GM12878 (cell line): ENCODE measurements around the gene HPS3. TPM values are rescaled to one million over a fixed set of nuclear protein-coding genes. Genes with fewer than 3 reads are reported as not detected.

Experiments
- ATAC-seq: fragments of 200-7000 bp; cut with Tn5 transposase; 3 replicates; pipeline ENCODE4 v1.9.1; 2020; ENCODE audit warnings: mild to moderate bottlenecking, moderate library complexity
- BruUV-seq: library from RNA; stranded (reverse); fragments of 400-500 nt; replicated peaks from 2 replicates; lab custom pipeline; 2021; lab: Mats Ljungman, UMichigan
- CTCF ChIA-PET: fragments of 300-600 bp; sonication (Branson Sonifier 250); formaldehyde crosslinking; extraction: SDS; loops from one replicate; lab custom pipeline; 2021; ENCODE audit warnings: inconsistent platforms; lab: Yijun Ruan, JAX
- POLR2A ChIA-PET: fragments of 350-600 bp; formaldehyde crosslinking; extraction: SDS; loops from one replicate; lab custom pipeline; 2021; ENCODE audit warnings: inconsistent platforms; lab: Charles Lee
- RAD21 ChIA-PET: fragments of 300-600 bp; sonication (Branson Sonifier 250); formaldehyde crosslinking; loops from one replicate; lab custom pipeline; 2023; ENCODE audit warnings: antibody characterized with exemption; ENCODE audit not compliant: unreplicated experiment; lab: Charles Lee
- SMC1A ChIA-PET: fragments of 300-600 bp; sonication (Branson Sonifier 250); formaldehyde crosslinking; loops from one replicate; lab custom pipeline; 2023; ENCODE audit not compliant: unreplicated experiment, uncharacterized antibody; lab: Charles Lee
- DNase-seq: peaks from one replicate; pipeline ENCODE4 v3.0.0-alpha.2; 2011; ENCODE audit warnings: low read depth, low spot score
- FAIRE-seq: peaks from 3 replicates; lab custom pipeline; 2011; peaks lifted over from hg19 to GRCh38; lab: Jason Lieb, UNC
- H2AFZ ChIP-seq: 2 replicates; pipeline ENCODE4 v1.6.0; 2011; ENCODE audit warnings: low read depth, low read length, control low read depth; ENCODE audit not compliant: control insufficient read depth
- H3K27ac ChIP-seq: 2 replicates; pipeline ENCODE4 v1.5.1; 2011; ENCODE audit warnings: control low read depth; ENCODE audit not compliant: control insufficient read depth, insufficient read depth
- H3K27me3 ChIP-seq, 2 experiments: replicated peaks in 1 of 2; 2 replicates each; pipeline versions ENCODE4 v1.6.0 to v1.6.1; 2011; ENCODE audit warnings: low read length in 1 of 2; ENCODE audit not compliant: control insufficient read depth in 2 of 2, insufficient read depth in 2 of 2
- H3K36me3 ChIP-seq, 2 experiments: 2 replicates each; pipeline ENCODE4 v1.5.1; 2011; ENCODE audit warnings: low read length in 1 of 2; ENCODE audit not compliant: control insufficient read depth in 2 of 2, insufficient read depth in 2 of 2
- H3K4me1 ChIP-seq: 2 replicates; pipeline ENCODE4 v1.6.1; 2011; ENCODE audit warnings: mild to moderate bottlenecking, low read length, moderate library complexity, mixed read lengths; ENCODE audit not compliant: control insufficient read depth, insufficient read depth
- H3K4me2 ChIP-seq: 2 replicates; pipeline ENCODE4 v1.6.0; 2011; ENCODE audit warnings: control low read depth; ENCODE audit not compliant: control insufficient read depth, insufficient read depth
- H3K4me3 ChIP-seq: fragments of 200-600 bp; sonication (generic); 2 replicates; pipeline ENCODE4 v1.5.1; 2016
- H3K79me2 ChIP-seq: 2 replicates; pipeline ENCODE4 v1.6.0; 2011; ENCODE audit warnings: low read length; ENCODE audit not compliant: control insufficient read depth, insufficient read depth
- H3K9ac ChIP-seq: 2 replicates; pipeline ENCODE4 v1.8.0; 2011; ENCODE audit warnings: low read length, control low read depth, mixed read lengths; ENCODE audit not compliant: control insufficient read depth, insufficient read depth
- H3K9me3 ChIP-seq: replicated peaks from 3 replicates; pipeline ENCODE4 v1.5.1; 2011; ENCODE audit warnings: mild to moderate bottlenecking, low read length; ENCODE audit not compliant: control insufficient read depth, insufficient read depth
- H4K20me1 ChIP-seq: 2 replicates; pipeline ENCODE4 v1.6.0; 2011; ENCODE audit not compliant: control insufficient read depth, insufficient read depth
- ATF2 ChIP-seq: IDR thresholded peaks from 2 replicates; pipeline ENCODE4 v1.6.1; 2012; ENCODE audit warnings: low read length, inconsistent platforms
- ATF7 ChIP-seq: fragments of 450-650 bp; IDR thresholded peaks from 2 replicates; pipeline ENCODE4 v1.6.1; 2016; ENCODE audit warnings: low read depth, mild to moderate bottlenecking
- CBFB ChIP-seq: IDR thresholded peaks from 2 replicates; pipeline ENCODE4 v1.6.1; 2016; ENCODE audit warnings: antibody characterized with exemption, low read depth
- CREB1 ChIP-seq: IDR thresholded peaks from 2 replicates; pipeline ENCODE4 v1.6.1; 2012; ENCODE audit warnings: low read depth, mild to moderate bottlenecking, inconsistent platforms
- CREM ChIP-seq: IDR thresholded peaks from 2 replicates; pipeline ENCODE4 v1.6.1; 2014; ENCODE audit warnings: antibody characterized with exemption, low read depth
- EED ChIP-seq: sonication (generic); IDR thresholded peaks from 2 replicates; pipeline ENCODE4 v1.6.1; 2016; ENCODE audit warnings: antibody characterized with exemption, low read depth
- ETV6 ChIP-seq, 2 experiments: fragments of 450-650 bp in 1 of 2; IDR thresholded peaks in 1 of 2; conservative IDR thresholded peaks in 1 of 2; 2 replicates each; pipeline ENCODE4 v1.6.1; 2014; ENCODE audit warnings: antibody characterized with exemption in 1 of 2, borderline replicate concordance in 1 of 2, low read depth in 1 of 2, mild to moderate bottlenecking in 1 of 2, moderate library complexity in 1 of 2
- GABPA ChIP-seq: IDR thresholded peaks from 2 replicates; pipeline ENCODE4 v1.6.1; 2014; ENCODE audit warnings: antibody characterized with exemption, low read depth, mild to moderate bottlenecking, inconsistent platforms
- GATAD2B ChIP-seq: fragments of 450-650 bp; conservative IDR thresholded peaks from 2 replicates; pipeline ENCODE4 v1.6.1; 2017; ENCODE audit warnings: low read depth, mild to moderate bottlenecking, moderate library complexity
- IKZF1 ChIP-seq: fragments of 450-650 bp; conservative IDR thresholded peaks from 2 replicates; pipeline ENCODE4 v1.6.1; 2017; ENCODE audit warnings: antibody characterized with exemption, mild to moderate bottlenecking
- IKZF2 ChIP-seq, 2 experiments: fragments of 450-650 bp; IDR thresholded peaks; 2 replicates each; pipeline ENCODE4 v1.6.1; 2017; ENCODE audit warnings: mild to moderate bottlenecking in 2 of 2, moderate library complexity in 2 of 2
- IRF4 ChIP-seq: IDR thresholded peaks from 2 replicates; pipeline ENCODE4 v1.6.1; 2011; ENCODE audit warnings: low read depth, low read length
- JUNB ChIP-seq: IDR thresholded peaks from 2 replicates; pipeline ENCODE4 v1.6.1; 2016; ENCODE audit warnings: antibody characterized with exemption, mild to moderate bottlenecking
- MAX ChIP-seq: IDR thresholded peaks from 2 replicates; pipeline ENCODE4 v1.6.1; 2012; ENCODE audit warnings: low read depth, low read length, improper control_type of control experiment
- MEF2B ChIP-seq: fragments of 450-650 bp; IDR thresholded peaks from 2 replicates; pipeline ENCODE4 v1.6.1; 2018; ENCODE audit warnings: mild to moderate bottlenecking, moderate library complexity; ENCODE audit not compliant: partially characterized antibody, poor library complexity, severe bottlenecking
- NFIC ChIP-seq: IDR thresholded peaks from 2 replicates; pipeline ENCODE4 v1.6.1; 2012; ENCODE audit warnings: low read depth, mild to moderate bottlenecking, inconsistent platforms, low read length, moderate library complexity
- RAD21 ChIP-seq: IDR thresholded peaks from 2 replicates; pipeline ENCODE4 v1.6.1; 2011; ENCODE audit warnings: mild to moderate bottlenecking, low read depth, low read length, moderate library complexity; ENCODE audit not compliant: insufficient read depth
- RUNX3 ChIP-seq: IDR thresholded peaks from 2 replicates; pipeline ENCODE4 v1.6.1; 2012; ENCODE audit warnings: low read length, inconsistent platforms
- SMC3 ChIP-seq: IDR thresholded peaks from 2 replicates; pipeline ENCODE4 v1.6.1; 2011; ENCODE audit warnings: low read length, improper control_type of control experiment, borderline replicate concordance
- SPI1 ChIP-seq: IDR thresholded peaks from 2 replicates; pipeline ENCODE4 v1.6.1; 2011; ENCODE audit warnings: low read depth, mild to moderate bottlenecking, low read length, moderate library complexity, borderline replicate concordance; ENCODE audit not compliant: insufficient read depth
- SREBF2 ChIP-seq: IDR thresholded peaks from 2 replicates; pipeline ENCODE4 v1.6.1; 2012; ENCODE audit warnings: mild to moderate bottlenecking, low read length
- YY1 ChIP-seq: IDR thresholded peaks from 2 replicates; pipeline ENCODE4 v1.6.1; 2011; ENCODE audit warnings: low read depth, mild to moderate bottlenecking, low read length
- WGBS: methylation state at CpG from one replicate; pipeline ENCODE4 v1.1.6; 2016; ENCODE audit warnings: low lambda C conversion rate; ENCODE audit not compliant: insufficient replicate concordance, insufficient coverage; ENCODE audit errors: missing lambda C conversion rate; 5-methylcytosine and 5-hydroxymethylcytosine counted together
- in situ Hi-C: fragments of 300-500 bp; cut with MboI; formaldehyde crosslinking; loops from 9 replicates; pipeline ENCODE4 v1.14.3; 2018; ENCODE audit warnings: mixed read lengths
- intact Hi-C: fragments of 100-400 bp; cut with micrococcal nuclease; formaldehyde crosslinking; loops from one replicate; pipeline ENCODE4 v1.14.2; 2022; ENCODE audit not compliant: unreplicated experiment
- polyA plus RNA-seq, 11 experiments: library from polyadenylated mRNA; depleted of rRNA in 4 of 11; unstranded in 6 of 11; stranded (reverse) in 5 of 11; fragments of >200 nt; fragmentation: Nextera tagmentation in 4 of 11; fragmentation: Illumina TruSeq in 1 of 11; extraction: Ambion mirVana in 4 of 11; extraction: Trizol in 1 of 11; gene quantifications; 1 replicate in 1 of 11; 2 replicates in 10 of 11; pipeline versions ENCODE4 v1.2.1 to v1.2.3, GENCODE V29; 2011 to 2016; ENCODE audit warnings: inconsistent platforms in 2 of 11, missing spikeins in 2 of 11, low read depth in 1 of 11
- total RNA-seq, 4 experiments: library from RNA; depleted of rRNA in 3 of 4; stranded (reverse); fragments of >200 nt in 3 of 4; fragmentation: Illumina TruSeq in 1 of 4; extraction: Trizol in 1 of 4; gene quantifications; 2 replicates each; pipeline versions ENCODE4 v1.2.1 to v1.2.3, GENCODE V29; 2013 to 2021

Gene HPS3
- total and polyA plus RNA-seq, 10 of the 15 experiments (the other 5 are each of a cell fraction or from before 2014, with no cell fraction given) = 2.7 to 26.5 (median 14.8) TPM

- in situ Hi-C loops = no loop called here
- H3K4me2 ChIP-seq = peak overlapping the region; percentile 49; the same call in 1 of the 2 replicates
- TF ChIP-seq CREM (peak; percentile 13; the same call in 1 of the 2 replicates), ATF7 (0 out of 2 replicates have a peak, but pooled peaks have one; percentile 43), GABPA (0 out of 2 replicates have a peak, but pooled peaks have one; percentile 30), GATAD2B (no peak), SREBF2 (no peak), YY1 (0 out of 2 replicates have a peak, but pooled peaks have one; percentile 36), EED (peak; percentile 68), RAD21 (0 out of 2 replicates have a peak, but pooled peaks have one; percentile 18), ATF2 (peak; percentile 65; the same call in 1 of the 2 replicates), CREB1 (0 out of 2 replicates have a peak, but pooled peaks have one; percentile 28), IKZF1 (peak; percentile 53; the same call in 1 of the 2 replicates), NFIC (0 out of 2 replicates have a peak, but pooled peaks have one; percentile 54), IRF4 (peak; percentile 36; the same call in 1 of the 2 replicates), IKZF2 (IDR thresholded peaks at IDR 0.05) (peak; percentile 50 to 62), SPI1 (peak; percentile 60; the same call in 1 of the 2 replicates), SMC3 (no peak), MAX (no peak), MEF2B (no peak), JUNB (peak; percentile 72), ETV6 (conservative IDR thresholded peaks at IDR 0.05 in 1 of 2, IDR thresholded peaks at IDR 0.05 in 1 of 2; ENCODE audit: borderline replicate concordance in 1 of 2, low read depth in 1 of 2) (peak in 1 of 2 experiments; percentile 96; a peak in 2 of 4 replicates), CBFB (0 out of 2 replicates have a peak, but pooled peaks have one; percentile 28), RUNX3 (peak; percentile 87)
- no peak overlapping the region for H2AFZ ChIP-seq
- FAIRE-seq = peak; percentile 59
- no peaks in the 10 kb centered on the region for H4K20me1 ChIP-seq
- peak; percentile 50 for DNase-seq
- intact Hi-C loops = loop anchor here (1.0 to 10.0 kb wide), 2 partner anchors 28 to 61 kb away; no protein-coding TSS in a partner anchor
- no peak overlapping the region for H3K27ac ChIP-seq
- H3K36me3 ChIP-seq = no peaks in the 10 kb centered on the region
- no peaks in the 10 kb centered on the region for H3K9me3 ChIP-seq
- H3K4me3 ChIP-seq = no peak overlapping the region
- 2% methylated on average over 3 of the region's 3 CpGs for WGBS
- ChIA-PET POLR2A (no interaction called here), CTCF (no interaction called here), RAD21 (no interaction called here), SMC1A (no interaction called here)
- H3K79me2 ChIP-seq = no peaks in the 10 kb centered on the region
- H3K4me1 ChIP-seq = peaks cover 11% of the 10 kb centered on the region
- no peaks in the 10 kb centered on the region for H3K27me3 ChIP-seq
- BruUV-seq = no TSS peak
- no peak overlapping the region for H3K9ac ChIP-seq
- ATAC-seq = peak; percentile 95
Measured at GRCh38 chr3:149203758-149204157, 74.3 kb downstream of the HPS3 start.
